Mesothelial cell of epicardium (in vitro differentiated cells): ENCODE data around the gene SCART1. TPM values are rescaled to one million over a fixed set of nuclear protein-coding genes. Genes with fewer than 3 reads are reported as not detected.

Experiments used
- DNase-seq, 2 experiments: peaks; one replicate each; pipeline ENCODE4 v3.0.0; 2021; ENCODE audit warnings: low spot score in 2 of 2; ENCODE audit not compliant: unreplicated experiment in 2 of 2
- H3K27ac Mint-ChIP-seq: 2 replicates; pipeline ENCODE4 v1.8.0; 2021; ENCODE audit warnings: mixed read lengths
- H3K27me3 Mint-ChIP-seq: 2 replicates; pipeline ENCODE4 v1.8.0; 2021; ENCODE audit warnings: low read depth, mixed read lengths
- H3K36me3 Mint-ChIP-seq: 2 replicates; pipeline ENCODE4 v1.8.0; 2021; ENCODE audit warnings: mixed read lengths
- H3K4me1 Mint-ChIP-seq: 2 replicates; pipeline ENCODE4 v1.8.0; 2021; ENCODE audit warnings: mixed read lengths
- H3K4me3 Mint-ChIP-seq: 2 replicates; pipeline ENCODE4 v1.8.0; 2021; ENCODE audit warnings: mild to moderate bottlenecking, moderate library complexity, mixed read lengths
- H3K9me3 Mint-ChIP-seq: 2 replicates; pipeline ENCODE4 v1.8.0; 2021; ENCODE audit warnings: mixed read lengths
- total RNA-seq: library from RNA; stranded (reverse); gene quantifications from 3 replicates; pipeline ENCODE4 v1.2.1, GENCODE V29; 2021
- TF ChIP-seq, protein P1 (sequence below): fragments of 200-600 bp; sonication (generic); IDR thresholded peaks from one replicate; pipeline ENCODE4 v1.5.0; 2021; ENCODE audit warnings: antibody characterized with exemption; ENCODE audit not compliant: unreplicated experiment

The SCART1 gene
- total RNA-seq, 1 donor from 2014 or later, result 4.1 TPM

DNA sequence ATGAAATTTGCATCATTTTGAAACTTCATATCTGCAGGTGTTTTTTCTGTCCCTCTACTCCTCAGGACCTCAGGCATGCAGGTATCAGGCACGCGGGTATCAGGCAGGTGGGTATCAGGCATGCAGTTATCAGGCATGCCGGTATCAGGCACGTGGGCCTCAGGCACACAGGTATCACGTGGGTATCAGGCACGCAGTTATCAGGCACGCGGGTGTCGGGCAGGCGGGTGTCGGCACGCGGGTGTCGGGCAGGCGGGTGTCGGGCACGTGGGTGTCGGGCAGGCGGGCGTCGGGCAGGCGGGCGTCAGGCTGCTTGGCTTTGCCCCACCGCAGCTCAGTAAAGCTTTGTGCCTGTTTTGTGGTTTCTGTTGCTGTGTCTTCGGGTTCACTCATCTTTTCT, 38.0 kb upstream of the SCART1 start:
- H3K9me3 Mint-ChIP-seq, result peaks cover 38% of the 10 kb centered on the region
- no peak overlapping the region for H3K27ac Mint-ChIP-seq
- TF ChIP-seq, protein P1, sequence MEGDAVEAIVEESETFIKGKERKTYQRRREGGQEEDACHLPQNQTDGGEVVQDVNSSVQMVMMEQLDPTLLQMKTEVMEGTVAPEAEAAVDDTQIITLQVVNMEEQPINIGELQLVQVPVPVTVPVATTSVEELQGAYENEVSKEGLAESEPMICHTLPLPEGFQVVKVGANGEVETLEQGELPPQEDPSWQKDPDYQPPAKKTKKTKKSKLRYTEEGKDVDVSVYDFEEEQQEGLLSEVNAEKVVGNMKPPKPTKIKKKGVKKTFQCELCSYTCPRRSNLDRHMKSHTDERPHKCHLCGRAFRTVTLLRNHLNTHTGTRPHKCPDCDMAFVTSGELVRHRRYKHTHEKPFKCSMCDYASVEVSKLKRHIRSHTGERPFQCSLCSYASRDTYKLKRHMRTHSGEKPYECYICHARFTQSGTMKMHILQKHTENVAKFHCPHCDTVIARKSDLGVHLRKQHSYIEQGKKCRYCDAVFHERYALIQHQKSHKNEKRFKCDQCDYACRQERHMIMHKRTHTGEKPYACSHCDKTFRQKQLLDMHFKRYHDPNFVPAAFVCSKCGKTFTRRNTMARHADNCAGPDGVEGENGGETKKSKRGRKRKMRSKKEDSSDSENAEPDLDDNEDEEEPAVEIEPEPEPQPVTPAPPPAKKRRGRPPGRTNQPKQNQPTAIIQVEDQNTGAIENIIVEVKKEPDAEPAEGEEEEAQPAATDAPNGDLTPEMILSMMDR, result no peak
- no peak overlapping the region for H3K4me3 Mint-ChIP-seq
- H3K4me1 Mint-ChIP-seq, result no peaks in the 10 kb centered on the region
- H3K27me3 Mint-ChIP-seq, result peaks cover 3% of the 10 kb centered on the region
- no peak for DNase-seq
- peaks cover 56% of the 10 kb centered on the region for H3K36me3 Mint-ChIP-seq

DNA sequence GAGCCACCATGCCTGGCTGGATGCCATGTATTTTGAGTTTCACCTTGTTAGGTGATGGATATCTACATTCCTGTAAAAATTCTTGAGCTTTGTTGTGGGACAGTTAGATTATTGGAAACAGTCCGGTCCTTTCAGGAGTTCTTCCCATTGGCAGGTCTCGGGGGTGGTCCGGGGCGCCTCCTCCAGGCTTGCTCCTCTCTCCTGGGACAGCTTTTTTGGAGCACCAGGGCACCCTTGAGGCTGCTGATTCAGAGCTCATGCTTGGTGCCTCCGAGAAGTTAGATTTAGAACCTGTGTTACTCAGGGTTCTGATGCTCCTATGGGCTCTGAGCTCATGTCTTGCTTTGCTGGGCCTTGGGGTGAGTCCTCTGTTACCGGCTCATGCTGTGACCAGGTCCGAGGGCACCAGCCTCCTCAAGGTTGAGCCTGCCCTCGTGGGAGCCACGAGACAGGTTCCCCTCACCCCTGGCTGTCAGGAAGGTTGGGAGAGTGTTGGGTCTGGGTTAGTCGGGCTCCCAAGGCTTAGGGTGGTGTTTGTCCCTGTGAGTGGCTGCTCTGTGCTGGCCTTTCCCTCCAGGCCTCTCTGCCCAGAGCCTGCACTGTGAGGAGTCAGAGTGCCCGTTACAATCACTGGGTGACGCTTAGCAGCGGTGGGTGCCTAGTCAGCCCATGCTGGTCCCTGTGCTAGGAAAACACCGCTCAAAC, 35.3 kb upstream of the SCART1 start:
- TF ChIP-seq, protein P1, result no peak
- H3K36me3 Mint-ChIP-seq, result peaks cover 31% of the 10 kb centered on the region
- H3K4me3 Mint-ChIP-seq, result no peak overlapping the region
- peaks cover 14% of the 10 kb centered on the region for H3K9me3 Mint-ChIP-seq
- H3K4me1 Mint-ChIP-seq, result no peaks in the 10 kb centered on the region
- H3K27me3 Mint-ChIP-seq, result peaks cover 20% of the 10 kb centered on the region
- DNase-seq, result no peak
- H3K27ac Mint-ChIP-seq, result no peak overlapping the region

DNA sequence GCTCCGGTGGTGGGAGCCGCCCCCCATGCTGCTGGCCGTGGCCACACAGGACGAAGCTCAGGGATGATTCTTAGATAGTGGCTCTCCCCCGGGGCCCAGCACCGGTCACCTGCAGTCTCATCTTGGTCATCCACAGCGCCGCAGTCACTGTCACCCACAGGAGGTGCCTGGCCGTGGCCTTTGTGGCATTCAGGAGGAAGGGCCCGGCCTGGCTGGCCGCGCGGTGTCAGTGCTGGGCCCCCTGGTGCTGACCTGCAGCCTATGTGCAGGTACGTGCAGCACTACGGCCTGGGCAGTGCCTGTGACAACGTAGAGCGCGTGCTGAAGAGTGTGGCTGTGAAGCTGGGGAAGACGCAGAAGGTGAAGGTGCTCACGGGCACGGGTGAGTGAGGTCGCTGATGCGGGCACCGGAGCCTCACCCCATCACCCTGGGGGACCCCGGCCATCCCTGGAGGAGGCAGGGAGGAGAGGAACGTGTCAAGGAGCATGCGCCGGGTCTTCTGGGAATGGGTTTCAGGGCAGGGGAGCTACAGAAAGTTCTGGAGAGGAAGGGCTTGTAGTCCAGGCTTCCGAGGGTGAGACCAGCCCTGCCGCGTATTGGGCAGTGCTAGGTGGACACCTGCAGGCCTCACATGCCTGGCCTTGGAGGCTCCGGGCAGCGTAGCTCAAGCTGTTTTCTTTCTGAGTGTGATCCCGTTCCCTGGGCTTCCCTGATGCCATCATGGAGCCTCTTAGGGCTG, 34.4 kb upstream of the SCART1 start:
- Mint-ChIP-seq H3K4me1 (no peaks in the 10 kb centered on the region), H3K36me3 (peaks cover 26% of the 10 kb centered on the region), H3K27ac (no peak overlapping the region), H3K4me3 (no peak overlapping the region), H3K27me3 (peaks cover 23% of the 10 kb centered on the region), H3K9me3 (peaks cover 12% of the 10 kb centered on the region)
- TF ChIP-seq, protein P1, result no peak
- no peak for DNase-seq

DNA sequence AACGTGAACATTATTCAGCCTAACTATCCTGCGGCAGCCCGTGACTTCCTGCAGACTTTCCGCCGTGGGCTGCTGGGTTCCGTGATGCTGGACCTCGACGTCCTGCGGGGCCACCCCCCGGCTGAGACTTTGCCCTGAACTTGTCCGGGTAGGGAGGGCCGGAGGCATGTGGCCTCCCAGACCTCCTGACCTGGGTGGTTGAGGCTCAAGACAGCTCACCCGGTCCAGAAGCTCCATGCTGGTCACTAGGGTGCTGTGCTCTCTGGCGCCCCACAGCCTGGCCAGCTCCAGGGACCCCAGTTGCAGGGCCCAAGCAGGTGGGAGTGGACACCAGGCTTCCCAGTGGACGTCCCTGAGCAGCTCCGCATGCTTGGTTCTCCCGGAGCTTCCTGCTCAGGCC, 33.7 kb upstream of the SCART1 start:
- no peak overlapping the region for H3K4me3 Mint-ChIP-seq
- peaks cover 12% of the 10 kb centered on the region for H3K9me3 Mint-ChIP-seq
- H3K27ac Mint-ChIP-seq, result no peak overlapping the region
- TF ChIP-seq, protein P1, result no peak
- H3K27me3 Mint-ChIP-seq, result peaks cover 23% of the 10 kb centered on the region
- no peak for DNase-seq
- no peaks in the 10 kb centered on the region for H3K4me1 Mint-ChIP-seq
- H3K36me3 Mint-ChIP-seq, result peaks cover 23% of the 10 kb centered on the region

DNA sequence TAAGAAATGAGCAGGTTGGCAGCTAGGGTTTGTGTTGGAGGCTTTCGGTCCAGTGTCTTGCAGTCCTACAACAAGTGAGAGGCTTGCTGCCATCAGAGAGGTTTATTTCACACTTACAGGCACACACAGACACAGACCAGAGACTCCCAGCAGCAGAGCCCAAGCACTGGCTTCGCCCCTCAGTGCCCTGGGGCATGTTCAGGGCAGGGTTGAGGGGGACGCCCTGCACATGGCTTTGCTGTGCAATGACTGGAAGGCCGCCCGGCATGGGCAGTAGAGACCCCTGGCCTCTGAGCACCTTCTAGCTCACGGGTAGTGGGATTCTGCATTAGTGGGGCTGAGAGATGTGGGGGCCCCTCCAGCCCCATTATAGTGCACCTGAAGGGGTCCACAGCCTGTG, 33.2 kb upstream of the SCART1 start:
- Mint-ChIP-seq H3K9me3 (peaks cover 7% of the 10 kb centered on the region), H3K27me3 (peaks cover 23% of the 10 kb centered on the region), H3K4me3 (no peak overlapping the region), H3K27ac (no peak overlapping the region), H3K4me1 (no peaks in the 10 kb centered on the region), H3K36me3 (peaks cover 18% of the 10 kb centered on the region)
- no peak for DNase-seq
- TF ChIP-seq, protein P1, result no peak
